Frontal cortex (tissue), 4 donors: Measurements from ENCODE around the gene RACK1. TPM values are rescaled to one million over a fixed set of nuclear protein-coding genes. Genes with fewer than 3 reads are reported as not detected.

ENCODE experiments used
- DNase-seq, 2 donors: peaks; one replicate each; pipeline ENCODE4 v3.0.0; 2012; ENCODE audit warnings: low spot score in 2 of 2
- FAIRE-seq: peaks from 2 replicates; lab custom pipeline; 2012; peaks lifted over from hg19 to GRCh38; lab: Jason Lieb, UNC
- total RNA-seq: library from RNA; depleted of rRNA; stranded (reverse); fragments of >200 nt; gene quantifications from one replicate; pipeline ENCODE4 v1.2.3, GENCODE V29; 2014
- donor health status: control.
- donor health status: control.
- donor health status: control.

RACK1 gene
- total RNA-seq, 1 donor from 2014 or later = 3,351 TPM

- FAIRE-seq = no peak
- DNase-seq = peak; percentile 79 to 82
These were observed 17.1 kb upstream of the RACK1 start, which contains the start of gene TRIM52 for GRCh38 chr5:181260720-181261319. TRIM52 (minus strand) TSS chr5:181261143; CDS start chr5:181260813, 330 bp downstream.

DNA sequence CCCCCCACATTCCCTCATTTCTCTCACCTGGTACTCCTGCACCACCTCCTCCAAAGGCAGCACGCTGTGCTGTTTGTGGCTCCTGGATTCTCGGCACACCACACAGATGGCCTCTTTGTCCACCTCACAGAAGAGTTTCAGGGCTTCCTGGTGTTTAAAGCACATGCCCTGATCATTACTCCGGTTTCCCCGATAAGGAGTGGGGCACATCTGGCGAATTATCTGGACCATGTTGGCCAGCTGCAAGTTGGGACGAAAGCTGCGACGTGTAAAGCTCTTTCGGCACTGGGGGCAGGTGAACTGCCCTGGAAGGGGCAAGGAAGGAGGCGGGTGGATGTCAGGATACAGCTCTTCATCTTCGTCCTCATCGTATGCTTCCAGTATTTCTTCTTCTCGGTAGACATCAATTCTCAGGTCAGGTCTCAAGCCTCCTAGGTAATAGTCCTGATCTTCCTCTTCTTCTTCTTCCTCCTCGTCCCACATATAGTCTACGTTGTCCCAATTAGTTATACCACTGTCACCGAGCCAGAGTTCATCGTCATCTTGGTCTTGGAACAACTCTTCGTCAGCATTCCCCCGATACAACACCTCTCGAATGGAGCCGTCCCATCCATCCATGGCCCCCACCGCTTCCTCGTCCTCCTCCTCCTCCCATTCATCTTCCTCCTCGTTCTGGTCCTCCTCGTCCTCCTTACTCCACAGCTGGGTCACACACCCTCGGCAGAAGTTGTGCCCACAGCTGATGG is 16.4 kb upstream of the RACK1 start:
- DNase-seq = no peak

GRCh38 chr5:181259283-181259682 is 15.6 kb upstream of the RACK1 start:
- FAIRE-seq (no peak), DNase-seq (no peak)

More for the DNA sequence above, 16.4 kb upstream of the RACK1 start:
- no peak for FAIRE-seq

- FAIRE-seq (no peak), DNase-seq (no peak)
These were observed 14.9 kb upstream of the RACK1 start for GRCh38 chr5:181258576-181258975.

DNA sequence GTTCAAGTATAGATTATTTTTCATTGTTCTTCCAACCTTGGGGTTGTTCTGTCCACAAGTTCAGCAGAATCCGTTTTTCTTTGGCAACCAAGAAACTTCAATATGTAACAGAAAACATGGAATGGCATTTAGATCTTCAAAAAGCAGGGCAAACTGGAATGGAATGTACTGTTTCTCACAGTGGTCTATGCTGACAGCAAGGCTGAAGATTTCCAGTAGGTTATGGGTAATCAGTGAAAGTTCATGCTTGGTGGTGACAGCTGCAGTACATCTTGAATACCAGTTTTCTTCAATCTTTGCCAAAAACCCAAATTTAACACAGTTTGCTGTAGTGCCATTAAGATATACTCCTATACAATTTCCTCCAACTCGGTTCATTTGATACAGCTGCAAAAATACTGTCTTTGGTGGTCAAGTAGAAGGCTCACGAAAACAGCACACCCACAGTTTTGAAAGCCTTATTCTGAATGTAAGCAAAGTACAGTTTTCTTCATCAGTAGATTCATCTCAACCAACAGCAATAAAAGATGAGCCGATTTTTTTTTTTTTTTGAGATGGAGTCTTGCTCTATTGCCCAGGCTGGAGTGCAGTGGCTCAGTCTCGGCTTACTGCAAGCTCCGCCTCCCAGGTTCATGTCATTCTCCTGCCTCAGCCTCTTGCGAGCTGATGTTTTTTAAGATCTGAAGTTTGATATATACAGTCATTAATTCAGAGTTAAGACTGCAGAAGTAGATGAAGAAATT is 12.3 kb upstream of the RACK1 start:
- FAIRE-seq (no peak), DNase-seq (no peak)

DNA sequence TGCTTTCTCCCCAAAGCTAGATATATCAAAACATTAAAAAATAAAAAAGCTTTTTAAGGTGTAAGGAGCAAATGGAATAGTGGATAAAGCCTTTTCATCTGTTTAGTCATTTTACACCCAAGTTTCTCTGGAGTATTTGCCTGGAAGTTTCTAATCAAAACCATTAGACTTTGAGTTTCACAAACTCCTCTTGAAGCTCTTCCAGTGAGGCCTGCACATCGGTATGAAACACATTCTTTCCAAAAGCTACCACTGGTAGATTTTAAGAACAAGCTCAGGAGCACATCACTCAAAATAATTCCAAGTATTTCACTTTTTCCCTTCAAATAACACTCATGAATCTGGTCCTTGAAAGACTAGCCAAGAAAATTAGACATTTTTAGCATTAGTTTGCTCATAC is 11.6 kb upstream of the RACK1 start:
- no peak for FAIRE-seq

DNA sequence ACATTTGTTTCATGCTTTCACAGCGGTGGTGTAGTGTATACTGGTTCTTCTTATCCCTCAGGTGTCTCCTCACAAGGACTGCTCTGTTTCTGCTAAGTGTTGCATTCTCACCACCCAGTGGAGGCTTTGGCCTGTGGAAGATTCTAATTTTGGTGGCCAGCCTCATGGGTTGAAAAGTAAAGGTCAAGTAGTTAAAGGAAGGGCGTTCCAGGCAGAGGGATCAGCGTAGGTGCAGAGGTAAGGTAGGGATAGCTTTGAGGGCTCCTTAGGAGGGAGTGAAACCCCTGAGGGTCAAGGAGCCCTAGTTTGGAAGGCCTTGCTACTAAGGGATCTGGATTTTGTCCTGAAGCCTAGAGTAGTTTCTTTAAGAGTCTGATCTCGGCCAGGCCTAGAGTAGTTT is 4.6 kb upstream of the RACK1 start:
- FAIRE-seq = no peak
- no peak for DNase-seq

More for the DNA sequence above, 11.6 kb upstream of the RACK1 start:
- no peak for DNase-seq

GRCh38 chr5:181246276-181247049 is 2.8 kb upstream of the RACK1 start:
- DNase-seq (peak; percentile 80 to 87), FAIRE-seq (no peak)

DNA sequence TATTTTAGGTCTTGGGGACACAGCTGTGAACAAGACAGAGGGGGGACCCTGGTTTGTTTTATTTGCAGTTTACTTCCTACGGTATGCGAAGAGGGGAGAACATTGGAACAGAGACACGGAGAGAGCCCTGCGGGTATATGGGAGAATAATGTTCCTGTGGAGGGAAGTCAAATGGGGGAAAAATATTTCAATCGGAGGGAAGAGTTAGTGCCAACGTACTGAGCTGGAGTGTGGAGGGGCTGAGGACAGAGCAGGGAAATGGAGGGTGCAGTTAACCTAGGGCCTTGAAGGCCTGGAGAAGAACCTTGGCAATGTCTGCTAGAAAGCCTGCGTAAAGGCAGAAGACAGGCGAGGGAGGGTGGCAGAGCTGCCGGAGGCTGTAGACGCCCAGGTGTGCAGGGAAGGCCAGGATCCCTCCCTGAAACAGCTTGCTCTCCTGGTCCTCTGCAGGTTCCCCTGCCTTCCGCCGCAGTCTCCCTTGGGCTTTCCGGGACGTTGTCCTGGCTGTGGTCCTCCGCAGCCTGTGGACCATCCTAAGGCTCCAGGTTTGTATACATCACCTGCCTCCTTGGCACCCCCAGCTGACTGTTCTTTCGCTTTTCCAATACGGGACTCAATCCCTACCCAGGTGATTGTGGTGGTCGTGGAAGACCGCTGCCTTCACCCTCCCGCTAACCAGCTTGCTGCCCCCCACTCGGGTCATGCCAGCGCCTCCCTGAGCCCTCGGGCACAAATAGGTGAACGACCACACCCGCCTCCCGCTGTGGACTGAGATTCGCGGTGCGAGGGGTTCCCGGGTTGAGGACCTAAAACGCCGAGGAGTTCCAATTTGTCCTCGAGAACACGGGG is 1.9 kb upstream of the RACK1 start:
- DNase-seq = no peak
- FAIRE-seq = no peak

DNA sequence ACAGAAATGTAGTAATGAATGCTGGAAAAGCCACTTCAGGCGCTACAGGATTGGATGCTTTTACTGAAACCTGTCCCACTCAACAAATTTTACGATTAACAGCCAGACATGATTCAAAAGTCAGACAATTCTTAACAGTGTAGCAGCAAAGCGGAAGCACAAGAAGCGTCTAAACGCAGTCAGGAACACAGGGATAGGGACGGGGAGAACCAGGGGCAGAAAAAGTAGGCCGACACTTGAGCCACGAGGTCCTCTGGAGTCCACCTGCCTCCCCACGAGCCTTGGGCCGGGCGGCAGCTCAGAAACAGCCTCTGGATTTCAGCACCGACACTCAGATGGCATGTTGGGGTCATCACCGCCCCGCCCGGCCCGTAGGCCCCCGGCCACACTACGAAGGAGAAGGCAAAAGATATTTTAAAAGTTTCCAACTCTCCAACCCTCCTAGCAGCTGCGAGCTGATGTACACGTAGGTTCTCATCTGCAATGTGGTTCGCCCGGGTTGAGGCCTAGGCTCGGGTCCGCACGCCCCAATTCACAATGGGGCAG is 615 bp downstream of the RACK1 start:
- DNase-seq = no peak
- FAIRE-seq = no peak

DNA sequence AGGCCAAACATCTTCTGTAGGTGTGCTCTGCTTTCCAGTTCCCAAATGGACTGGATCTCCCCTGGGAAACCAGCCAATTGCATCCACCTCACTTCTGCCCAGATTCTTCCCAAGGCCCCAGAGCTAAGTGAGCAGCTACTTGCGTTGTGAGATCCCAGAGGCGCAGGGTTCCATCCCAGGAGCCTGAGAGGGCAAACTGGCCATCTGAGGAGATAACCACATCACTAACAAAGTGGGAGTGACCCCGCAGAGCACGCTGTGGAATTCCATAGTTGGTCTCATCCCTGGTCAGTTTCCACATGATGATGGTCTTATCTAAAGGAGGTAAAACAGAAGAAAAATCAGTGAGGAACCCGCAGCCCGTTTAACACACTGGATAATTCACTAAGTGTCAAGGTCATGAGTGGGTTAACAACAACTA is 1.7 kb downstream of the RACK1 start:
- DNase-seq (no peak), FAIRE-seq (no peak)

DNA sequence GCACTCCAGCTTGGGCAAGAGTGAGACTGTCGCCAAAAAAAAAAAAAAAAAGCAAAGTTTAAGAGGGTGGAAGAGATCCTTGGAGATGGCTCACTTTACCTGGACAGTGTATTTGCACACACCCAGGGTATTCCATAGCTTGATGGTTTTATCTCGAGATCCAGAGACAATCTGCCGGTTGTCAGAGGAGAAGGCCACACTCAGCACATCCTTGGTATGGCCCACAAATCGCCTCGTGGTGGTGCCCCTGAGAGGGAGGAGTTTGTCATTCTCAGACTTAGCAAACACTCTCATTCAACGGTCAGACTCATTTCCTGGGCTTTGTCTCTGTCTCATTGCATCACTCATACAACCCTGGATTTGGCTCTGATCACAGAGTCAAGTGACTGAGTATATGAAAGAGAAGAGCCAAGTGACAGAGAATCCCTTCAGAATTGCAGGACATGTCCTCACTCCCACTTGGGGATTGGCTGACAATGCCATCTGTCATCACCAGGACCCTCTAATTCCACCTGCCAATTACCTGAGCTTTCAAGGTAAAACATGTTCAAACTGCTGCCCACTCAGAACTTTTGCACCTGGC is 2.2 kb downstream of the RACK1 start:
- DNase-seq (no peak), FAIRE-seq (no peak)

DNA sequence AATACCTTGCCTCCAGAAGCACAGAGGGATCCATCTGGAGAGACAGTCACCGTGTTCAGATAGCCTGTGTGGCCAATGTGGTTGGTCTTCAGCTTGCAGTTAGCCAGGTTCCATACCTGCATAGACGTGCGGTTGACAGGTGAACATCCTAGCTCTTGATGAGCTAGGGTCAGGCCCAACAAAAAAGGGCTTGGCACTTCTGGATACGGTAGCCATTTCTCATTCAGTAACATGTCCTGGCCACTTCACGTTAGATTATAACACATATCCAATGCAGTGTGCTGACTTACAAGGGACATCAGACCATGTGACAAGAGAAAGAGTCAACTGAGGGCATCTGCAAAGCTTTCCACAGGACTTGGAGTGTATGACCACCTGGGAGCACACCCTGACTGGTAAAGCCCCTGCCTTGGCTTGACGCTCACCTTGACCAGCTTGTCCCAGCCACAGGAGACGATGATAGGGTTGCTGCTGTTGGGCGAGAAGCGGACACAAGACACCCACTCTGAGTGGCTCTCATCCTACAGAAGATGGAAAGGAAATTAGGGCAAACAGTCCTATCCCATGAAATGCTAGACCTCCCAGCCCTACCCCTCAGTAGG is 4.5 kb downstream of the RACK1 start:
- FAIRE-seq (no peak), DNase-seq (no peak)

- FAIRE-seq = no peak
These were observed 5.8 kb downstream of the RACK1 start for GRCh38 chr5:181237729-181238385.

GRCh38 chr5:181236954-181237641 is 6.6 kb downstream of the RACK1 start:
- no peak for FAIRE-seq
- DNase-seq = no peak

More at GRCh38 chr5:181237729-181238385, 5.8 kb downstream of the RACK1 start:
- no peak for DNase-seq

DNA sequence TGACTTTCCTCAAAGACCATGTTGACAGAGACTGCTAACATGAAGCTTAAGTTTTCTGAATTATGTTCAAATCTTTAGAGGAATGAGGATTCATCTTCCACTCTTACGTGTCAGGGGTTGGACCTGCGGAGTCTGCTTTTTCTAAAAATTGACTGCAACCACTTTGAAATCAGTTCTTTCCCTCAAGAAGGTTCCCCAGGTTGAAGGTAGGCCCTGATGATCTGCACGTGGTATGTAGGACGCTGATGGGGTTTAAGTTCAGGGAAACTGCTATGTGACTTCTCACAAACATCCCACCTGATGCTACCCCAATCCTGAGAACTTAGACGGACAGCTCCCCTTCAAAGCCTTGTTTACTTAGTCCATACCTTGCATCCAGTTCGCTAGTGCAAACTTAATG is 7.2 kb downstream of the RACK1 start:
- FAIRE-seq = no peak
- no peak for DNase-seq
